ENCODE measurements around the gene FBXO42.

The FBXO42 gene

DNA sequence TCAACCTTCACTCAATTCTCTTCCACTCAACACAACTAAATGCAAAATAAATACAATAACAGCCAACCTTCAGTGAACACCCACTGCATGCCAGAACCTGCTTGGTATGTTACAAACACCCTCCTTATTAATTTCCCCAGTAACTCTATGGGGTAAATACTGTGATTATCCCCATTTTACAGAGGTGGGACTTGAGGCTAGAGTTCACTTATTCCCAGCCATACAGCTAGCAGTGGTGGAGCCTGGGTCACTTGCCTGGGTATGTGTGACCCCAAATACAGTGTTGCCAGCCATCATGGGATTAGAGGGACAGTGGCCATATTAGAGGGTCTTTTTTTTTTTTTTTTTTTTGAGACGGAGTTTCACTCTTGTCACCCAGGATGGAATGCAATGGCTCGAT is 116.9 kb downstream of the FBXO42 start:
- no peak for DNase-seq (ENCODE audit: low read depth)
- no peak overlapping the region for H3K4me3 ChIP-seq (ENCODE audit: low read depth, low read length)
- TF ChIP-seq MYC (IDR thresholded peaks at IDR 0.05; ENCODE audit: low read depth, low read length) (no peak), POLR2A (IDR thresholded peaks at IDR 0.05; ENCODE audit: extremely low read depth, insufficient read length) (no peak)
- TF ChIP-seq, protein P1, sequence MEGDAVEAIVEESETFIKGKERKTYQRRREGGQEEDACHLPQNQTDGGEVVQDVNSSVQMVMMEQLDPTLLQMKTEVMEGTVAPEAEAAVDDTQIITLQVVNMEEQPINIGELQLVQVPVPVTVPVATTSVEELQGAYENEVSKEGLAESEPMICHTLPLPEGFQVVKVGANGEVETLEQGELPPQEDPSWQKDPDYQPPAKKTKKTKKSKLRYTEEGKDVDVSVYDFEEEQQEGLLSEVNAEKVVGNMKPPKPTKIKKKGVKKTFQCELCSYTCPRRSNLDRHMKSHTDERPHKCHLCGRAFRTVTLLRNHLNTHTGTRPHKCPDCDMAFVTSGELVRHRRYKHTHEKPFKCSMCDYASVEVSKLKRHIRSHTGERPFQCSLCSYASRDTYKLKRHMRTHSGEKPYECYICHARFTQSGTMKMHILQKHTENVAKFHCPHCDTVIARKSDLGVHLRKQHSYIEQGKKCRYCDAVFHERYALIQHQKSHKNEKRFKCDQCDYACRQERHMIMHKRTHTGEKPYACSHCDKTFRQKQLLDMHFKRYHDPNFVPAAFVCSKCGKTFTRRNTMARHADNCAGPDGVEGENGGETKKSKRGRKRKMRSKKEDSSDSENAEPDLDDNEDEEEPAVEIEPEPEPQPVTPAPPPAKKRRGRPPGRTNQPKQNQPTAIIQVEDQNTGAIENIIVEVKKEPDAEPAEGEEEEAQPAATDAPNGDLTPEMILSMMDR (IDR thresholded peaks at IDR 0.05; ENCODE audit: low read depth, low read length) = no peak
- TF ChIP-seq, protein P2, sequence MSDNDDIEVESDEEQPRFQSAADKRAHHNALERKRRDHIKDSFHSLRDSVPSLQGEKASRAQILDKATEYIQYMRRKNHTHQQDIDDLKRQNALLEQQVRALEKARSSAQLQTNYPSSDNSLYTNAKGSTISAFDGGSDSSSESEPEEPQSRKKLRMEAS (IDR thresholded peaks at IDR 0.05; ENCODE audit: low read depth, low read length) = no peak

DNA sequence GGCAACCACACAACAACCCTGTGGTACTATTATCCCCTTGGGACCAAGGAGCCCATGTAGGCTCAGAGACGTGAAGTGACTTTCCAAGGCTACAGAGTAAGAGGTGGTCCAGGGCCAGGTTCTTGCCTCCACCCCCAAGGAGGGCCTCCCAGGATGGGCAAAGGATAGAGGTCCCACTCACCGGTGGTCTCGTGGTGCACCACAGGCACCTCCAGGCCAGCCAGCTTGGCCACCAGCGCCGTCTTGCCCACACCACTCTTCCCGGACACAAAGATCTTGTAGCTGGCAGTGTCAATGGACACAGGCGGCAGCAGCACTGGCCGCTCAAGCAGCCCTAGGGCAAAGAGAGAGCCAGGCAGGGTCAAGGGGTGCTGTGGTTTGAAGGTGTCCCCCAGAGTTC is 118.8 kb downstream of the FBXO42 start:
- DNase-seq (ENCODE audit: low read depth) = no peak
- TF ChIP-seq, protein P1 (IDR thresholded peaks at IDR 0.05; ENCODE audit: low read depth, low read length) = no peak
- no peak overlapping the region for H3K4me3 ChIP-seq (ENCODE audit: low read depth, low read length)

DNA sequence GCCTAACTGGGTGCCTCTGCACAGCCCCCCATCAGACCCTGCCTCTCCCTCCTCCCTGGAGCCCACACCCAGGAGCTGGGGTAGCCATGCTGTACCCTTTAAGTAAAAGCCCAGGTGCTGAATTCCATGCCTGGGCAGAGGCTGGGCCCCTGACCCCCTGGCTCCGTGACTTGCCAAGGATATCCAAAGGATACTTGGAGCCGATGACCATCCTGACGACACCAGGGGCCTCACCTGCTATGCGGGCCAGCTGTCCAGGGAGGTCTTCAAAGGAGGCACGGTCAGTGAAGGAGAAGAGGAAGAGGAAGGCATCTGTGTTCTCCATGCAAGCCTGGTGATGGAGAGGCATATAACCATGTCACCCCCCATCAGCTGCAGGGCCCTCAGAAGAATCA is 120.0 kb downstream of the FBXO42 start:
- DNase-seq (ENCODE audit: low read depth) = no peak
- H3K4me3 ChIP-seq (ENCODE audit: low read depth, low read length) = no peak overlapping the region
- TF ChIP-seq MYC (IDR thresholded peaks at IDR 0.05; ENCODE audit: low read depth, low read length) (no peak), POLR2A (IDR thresholded peaks at IDR 0.05; ENCODE audit: extremely low read depth, insufficient read length) (no peak)
- TF ChIP-seq, protein P1 (IDR thresholded peaks at IDR 0.05; ENCODE audit: low read depth, low read length) = no peak
- TF ChIP-seq, protein P2 (IDR thresholded peaks at IDR 0.05; ENCODE audit: low read depth, low read length) = no peak

DNA sequence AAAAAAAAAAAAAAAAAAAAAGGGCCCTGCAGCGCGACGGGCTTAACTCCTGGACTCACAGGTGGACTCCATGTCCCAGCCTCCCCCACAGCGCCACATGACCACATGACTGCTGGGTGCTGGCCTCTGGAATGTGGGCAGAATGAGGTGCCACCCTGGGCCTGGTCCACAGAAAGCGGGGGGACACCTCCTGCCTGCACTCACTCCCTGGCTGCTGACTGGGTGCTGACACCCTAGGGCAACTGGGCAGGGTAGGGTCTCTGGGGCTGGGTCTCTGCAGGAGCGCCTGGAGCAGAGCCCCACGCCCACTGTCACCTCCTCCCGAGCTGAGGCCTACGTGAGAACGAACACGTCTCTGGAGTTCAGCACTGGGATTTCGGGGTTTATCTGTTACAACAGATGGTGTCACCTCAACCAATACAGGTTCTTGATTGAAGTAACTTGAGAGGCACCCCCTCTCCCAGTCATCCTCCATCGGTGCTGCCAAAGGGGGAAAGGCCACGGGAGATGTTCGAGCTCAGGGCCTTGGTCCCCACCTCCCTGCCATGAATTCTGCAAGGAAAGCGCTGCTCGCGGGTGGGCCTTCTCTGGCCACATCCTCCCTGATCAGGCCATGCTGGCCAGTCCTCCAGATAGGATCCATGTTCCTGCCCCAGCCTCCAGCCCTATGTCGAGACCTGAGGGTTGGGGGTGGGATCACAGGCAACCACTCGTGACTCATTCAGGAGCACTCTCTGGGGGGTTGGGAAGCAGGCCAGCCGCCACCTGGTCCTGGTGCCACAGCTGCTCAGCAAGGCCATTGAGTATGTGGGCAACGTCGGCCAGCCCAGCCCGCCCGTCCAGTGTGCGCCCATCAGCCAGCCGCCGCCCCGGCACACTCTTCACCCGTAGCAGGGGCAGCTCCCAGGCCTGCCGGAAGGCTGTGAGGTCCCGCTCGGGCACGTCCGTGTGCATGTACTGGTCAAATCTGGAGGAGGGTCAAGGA is 120.7 kb downstream of the FBXO42 start:
- TF ChIP-seq, protein P2 (IDR thresholded peaks at IDR 0.05; ENCODE audit: low read depth, low read length) = no peak
- TF ChIP-seq MYC (IDR thresholded peaks at IDR 0.05; ENCODE audit: low read depth, low read length) (no peak), POLR2A (IDR thresholded peaks at IDR 0.05; ENCODE audit: extremely low read depth, insufficient read length) (no peak)
- TF ChIP-seq, protein P1 (IDR thresholded peaks at IDR 0.05; ENCODE audit: low read depth, low read length) = no peak
- DNase-seq (ENCODE audit: low read depth) = no peak
- H3K4me3 ChIP-seq (ENCODE audit: low read depth, low read length) = no peak overlapping the region

DNA sequence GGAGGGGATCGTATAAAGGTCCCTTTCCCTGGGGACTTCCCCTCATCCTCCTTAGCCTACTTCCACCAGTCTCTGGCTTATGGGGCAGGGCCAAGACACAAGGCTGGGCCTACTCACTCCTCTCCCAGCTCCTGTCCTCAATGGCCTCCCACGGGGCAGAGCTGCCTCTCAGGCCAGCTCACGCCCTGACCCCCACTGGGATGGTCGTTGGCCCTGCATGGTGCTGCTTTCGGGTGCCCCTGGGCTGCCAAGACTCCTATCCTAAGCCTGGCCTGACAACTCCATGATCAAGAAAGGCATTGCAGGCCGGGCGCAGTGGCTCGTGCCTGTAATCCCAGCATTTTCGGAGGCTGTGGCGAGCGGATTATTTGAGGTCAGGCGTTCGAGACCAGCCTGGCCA is 121.5 kb downstream of the FBXO42 start:
- no peak for DNase-seq (ENCODE audit: low read depth)
- H3K4me3 ChIP-seq (ENCODE audit: low read depth, low read length) = no peak overlapping the region
- TF ChIP-seq MYC (IDR thresholded peaks at IDR 0.05; ENCODE audit: low read depth, low read length) (no peak), POLR2A (IDR thresholded peaks at IDR 0.05; ENCODE audit: extremely low read depth, insufficient read length) (no peak)

DNA sequence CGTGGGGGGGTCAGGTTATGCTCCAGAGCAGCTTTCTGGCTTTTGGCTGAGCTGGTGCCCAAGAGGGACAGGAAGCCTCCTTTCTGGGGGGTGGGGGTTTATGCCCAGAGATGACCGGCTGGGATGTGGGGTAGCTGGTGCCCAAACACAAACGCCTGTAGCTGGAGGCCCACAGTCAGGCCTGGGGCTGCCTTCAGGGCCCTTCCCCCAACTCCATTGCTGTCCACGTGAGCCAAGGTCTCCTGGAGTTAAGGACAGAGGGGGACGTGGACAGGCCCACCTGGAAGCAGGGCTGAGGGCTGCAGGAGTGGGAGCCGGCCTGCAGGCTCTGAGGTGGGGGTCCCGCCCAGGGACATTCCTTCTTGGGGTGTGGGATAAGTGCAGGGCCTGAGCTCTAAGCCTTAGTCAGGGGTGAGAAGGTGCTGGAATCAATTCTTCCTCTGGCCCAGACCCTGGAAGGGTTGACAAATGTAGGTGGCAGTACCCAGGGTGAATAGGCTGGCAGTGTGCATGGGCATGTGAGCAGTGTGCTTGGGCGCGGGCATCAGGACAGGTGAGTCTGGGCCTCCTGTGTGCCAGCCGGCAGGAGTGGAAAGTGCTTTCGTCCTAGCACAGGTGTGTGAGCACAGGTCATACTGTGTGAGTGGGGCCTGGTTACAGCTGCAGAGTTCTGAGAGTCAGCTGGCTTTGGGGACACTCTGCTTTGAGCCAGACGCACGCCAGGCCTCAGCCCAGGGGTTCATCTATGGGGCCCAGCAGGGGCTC is 122.1 kb downstream of the FBXO42 start:
- TF ChIP-seq, protein P1 (IDR thresholded peaks at IDR 0.05; ENCODE audit: low read depth, low read length) = no peak
- TF ChIP-seq POLR2A (IDR thresholded peaks at IDR 0.05; ENCODE audit: extremely low read depth, insufficient read length) (no peak), MYC (IDR thresholded peaks at IDR 0.05; ENCODE audit: low read depth, low read length) (no peak)
- DNase-seq (ENCODE audit: low read depth) = no peak
- H3K4me3 ChIP-seq (ENCODE audit: low read depth, low read length) = no peak overlapping the region
